Stimulated activated CD8-positive, alpha-beta memory T cell treated with anti-CD3 and anti-CD28 coated beads, Interleukin-7, amount 100 ng/mL, for 1 hour (primary cell): ENCODE data around the gene PRDM12.

ENCODE experiments used
- DNase-seq, 2 donors: peaks; one replicate each; pipeline ENCODE4 v3.0.0-alpha.2; 2020; ENCODE audit warnings: low read depth in 2 of 2

The PRDM12 gene

GRCh38 chr9:130635721-130636647, 28.4 kb upstream of the PRDM12 start:
- DNase-seq, result no peak

- DNase-seq, result no peak
These were observed 27.8 kb upstream of the PRDM12 start for GRCh38 chr9:130636648-130637020.

- no peak for DNase-seq
These were observed 25.9 kb upstream of the PRDM12 start for GRCh38 chr9:130638284-130639123.

GRCh38 chr9:130639124-130639765, 25.1 kb upstream of the PRDM12 start:
- no peak for DNase-seq

- DNase-seq, result no peak
These were observed 24.4 kb upstream of the PRDM12 start for GRCh38 chr9:130639866-130640555.

- DNase-seq, result no peak
These were observed 23.7 kb upstream of the PRDM12 start for GRCh38 chr9:130640681-130641080.

- DNase-seq, result no peak
These were observed 21.5 kb upstream of the PRDM12 start for GRCh38 chr9:130642926-130643325.

- DNase-seq, result no peak
These were observed 13.2 kb upstream of the PRDM12 start for GRCh38 chr9:130651221-130651620.

- no peak for DNase-seq
These were observed 12.6 kb upstream of the PRDM12 start for GRCh38 chr9:130651752-130652151.

GRCh38 chr9:130654879-130655278, 9.5 kb upstream of the PRDM12 start:
- DNase-seq, result no peak

GRCh38 chr9:130658893-130659698, 5.3 kb upstream of the PRDM12 start:
- DNase-seq, result no peak

- no peak for DNase-seq
These were observed 4.6 kb upstream of the PRDM12 start for GRCh38 chr9:130659699-130660248.

- DNase-seq, result no peak
These were observed 4.1 kb upstream of the PRDM12 start for GRCh38 chr9:130660326-130660682.

GRCh38 chr9:130660683-130661450, 3.5 kb upstream of the PRDM12 start:
- no peak for DNase-seq

GRCh38 chr9:130661451-130662098, 2.8 kb upstream of the PRDM12 start:
- no peak for DNase-seq

- DNase-seq, result no peak
These were observed 2.1 kb upstream of the PRDM12 start for GRCh38 chr9:130662099-130662969.

GRCh38 chr9:130662970-130663257, 1.5 kb upstream of the PRDM12 start:
- no peak for DNase-seq

GRCh38 chr9:130663258-130663976, 977 bp upstream of the PRDM12 start:
- DNase-seq, result no peak
